MCF 10A (cell line): ENCODE data around the gene NOC2L. TPM values are rescaled to one million over a fixed set of nuclear protein-coding genes. Genes with fewer than 3 reads are reported as not detected.

Experiments used
- BruUV-seq: library from RNA; stranded (reverse); fragments of 400-500 nt; replicated peaks from 2 replicates; lab custom pipeline; 2021; lab: Mats Ljungman, UMichigan
- CTCF ChIA-PET: fragments of 300-600 bp; sonication (Branson Sonifier 250); formaldehyde crosslinking; extraction: SDS; loops from one replicate; lab custom pipeline; 2021; ENCODE audit warnings: antibody characterized with exemption, inconsistent platforms; lab: Yijun Ruan, JAX
- POLR2A ChIA-PET: fragments of 300-600, 350-650 bp; sonication (Branson Sonifier 250); formaldehyde crosslinking; extraction: SDS; loops from one replicate; lab custom pipeline; 2020; ENCODE audit warnings: antibody characterized with exemption, inconsistent platforms; lab: Yijun Ruan, JAX
- DNase-seq: peaks from one replicate; pipeline ENCODE4 v3.0.0-alpha.2; 2018; ENCODE audit not compliant: unreplicated experiment
- H3K27ac Mint-ChIP-seq: one replicate; pipeline ENCODE4 v1.8.0; 2022; ENCODE audit warnings: mild to moderate bottlenecking, low read depth, mixed read lengths; ENCODE audit not compliant: unreplicated experiment
- H3K27me3 Mint-ChIP-seq: one replicate; pipeline ENCODE4 v1.8.0; 2022; ENCODE audit warnings: mixed read lengths; ENCODE audit not compliant: insufficient read depth, unreplicated experiment
- H3K36me3 Mint-ChIP-seq: one replicate; pipeline ENCODE4 v1.8.0; 2022; ENCODE audit warnings: mild to moderate bottlenecking, moderate library complexity, mixed read lengths; ENCODE audit not compliant: insufficient read depth, unreplicated experiment
- H3K4me1 Mint-ChIP-seq: one replicate; pipeline ENCODE4 v1.8.0; 2022; ENCODE audit warnings: mixed read lengths; ENCODE audit not compliant: insufficient read depth, unreplicated experiment
- H3K4me3 Mint-ChIP-seq: one replicate; pipeline ENCODE4 v1.8.0; 2022; ENCODE audit warnings: mild to moderate bottlenecking, moderate library complexity, mixed read lengths; ENCODE audit not compliant: unreplicated experiment
- H3K9me3 Mint-ChIP-seq: one replicate; pipeline ENCODE4 v1.8.0; 2022; ENCODE audit warnings: mixed read lengths; ENCODE audit not compliant: unreplicated experiment
- CTCF ChIP-seq: fragments of 200-600 bp; IDR thresholded peaks from one replicate; pipeline ENCODE4 v1.8.0; 2022; ENCODE audit warnings: antibody characterized with exemption, mild to moderate bottlenecking; ENCODE audit not compliant: unreplicated experiment
- intact Hi-C: fragments of 100-400 bp; cut with micrococcal nuclease; formaldehyde crosslinking; loops from 2 replicates; pipeline ENCODE4 v1.14.1; 2022
- total RNA-seq: library from RNA; stranded (reverse); gene quantifications from 2 replicates; pipeline ENCODE4 v1.2.3, GENCODE V29; 2022

The NOC2L gene
- total RNA-seq, 1 experiment from 2014 or later, result 136 TPM

- BruUV-seq, result no TSS peak
- intact Hi-C loops, result no loop called here
- no peaks in the 10 kb centered on the region for H3K27me3 Mint-ChIP-seq
- ChIA-PET POLR2A (no interaction called here), CTCF (interaction anchor here (0.6 kb wide), 1 partner anchor 373 kb away, joined by 4 read pairs; no protein-coding TSS in a partner anchor)
- H3K27ac Mint-ChIP-seq, result no peak overlapping the region
- TF ChIP-seq CTCF, result no peak
- peaks cover 16% of the 10 kb centered on the region for H3K36me3 Mint-ChIP-seq
- H3K9me3 Mint-ChIP-seq, result no peaks in the 10 kb centered on the region
- DNase-seq, result no peak
- peaks cover 4% of the 10 kb centered on the region for H3K4me1 Mint-ChIP-seq
- H3K4me3 Mint-ChIP-seq, result peak overlapping the region; percentile 65
Observed at GRCh38 chr1:962381-963300, 3.6 kb upstream of the NOC2L start.

- Mint-ChIP-seq H3K9me3 (no peaks in the 10 kb centered on the region), H3K27ac (no peak overlapping the region), H3K27me3 (no peaks in the 10 kb centered on the region), H3K4me1 (peaks cover 8% of the 10 kb centered on the region), H3K4me3 (peak overlapping the region; percentile 65), H3K36me3 (peaks cover 17% of the 10 kb centered on the region)
- intact Hi-C loops, result no loop called here
- ChIA-PET POLR2A (interaction anchor here (1.4 kb wide), 1 partner anchor 15 kb away, joined by 3 read pairs; no protein-coding TSS in a partner anchor), CTCF (no interaction called here)
- no peak for TF ChIP-seq CTCF
- no peak for DNase-seq
- no TSS peak for BruUV-seq
Observed at GRCh38 chr1:961132-961669, 2.1 kb upstream of the NOC2L start.

- H3K27me3 Mint-ChIP-seq, result no peaks in the 10 kb centered on the region
- TF ChIP-seq CTCF, result no peak
- CTCF ChIA-PET, result no interaction called here
- DNase-seq, result peak; percentile 72
- H3K4me3 Mint-ChIP-seq, result peak within 1 kb of the TSS; percentile 78
- POLR2A ChIA-PET, result interaction anchor here (1.4 kb wide), 1 partner anchor 16 kb away, joined by 3 read pairs; no protein-coding TSS in a partner anchor
- no peaks in the 10 kb centered on the region for H3K9me3 Mint-ChIP-seq
- peaks cover 17% of the 10 kb centered on the region for H3K36me3 Mint-ChIP-seq
- H3K4me1 Mint-ChIP-seq, result peaks cover 8% of the 10 kb centered on the region
- H3K27ac Mint-ChIP-seq, result no peak within 1 kb of the TSS
- BruUV-seq, result no TSS peak
- intact Hi-C loops, result no loop called here
Observed at GRCh38 chr1:960363-961131, 1.5 kb upstream of the NOC2L start, which contains the start of gene KLHL17. Gene KLHL17, plus strand, starts transcription at chr1:960584. Its CDS starts 110 bp downstream, at chr1:960694.
